ENCODE data around the gene PRKRA. TPM values are rescaled to one million over a fixed set of nuclear protein-coding genes. Genes with fewer than 3 reads are reported as not detected.

Gene PRKRA
- total and polyA plus RNA-seq, 4 donors: 8.3 to 28.1 (median 13.4) TPM

DNA sequence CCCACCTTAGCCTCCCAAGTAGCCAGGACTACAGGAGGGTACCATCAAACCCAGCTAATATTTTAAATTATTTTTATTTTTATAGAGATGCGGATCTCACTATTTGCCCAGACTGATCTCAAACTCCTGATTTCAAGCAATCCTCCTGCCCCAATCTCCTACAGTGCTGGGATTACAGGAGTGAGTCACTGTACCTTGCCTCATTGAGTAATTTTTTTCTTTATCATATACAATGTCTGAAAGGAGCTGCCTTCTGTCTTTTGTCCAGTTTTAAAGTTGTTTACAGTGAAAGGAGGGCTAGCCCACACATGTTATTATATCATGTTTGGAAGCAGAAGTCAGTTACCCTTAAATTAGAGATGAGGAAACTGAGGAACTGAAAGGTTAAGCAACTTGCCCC, 32.5 kb downstream of the PRKRA start (continued):
- TF ChIP-seq, protein P1, sequence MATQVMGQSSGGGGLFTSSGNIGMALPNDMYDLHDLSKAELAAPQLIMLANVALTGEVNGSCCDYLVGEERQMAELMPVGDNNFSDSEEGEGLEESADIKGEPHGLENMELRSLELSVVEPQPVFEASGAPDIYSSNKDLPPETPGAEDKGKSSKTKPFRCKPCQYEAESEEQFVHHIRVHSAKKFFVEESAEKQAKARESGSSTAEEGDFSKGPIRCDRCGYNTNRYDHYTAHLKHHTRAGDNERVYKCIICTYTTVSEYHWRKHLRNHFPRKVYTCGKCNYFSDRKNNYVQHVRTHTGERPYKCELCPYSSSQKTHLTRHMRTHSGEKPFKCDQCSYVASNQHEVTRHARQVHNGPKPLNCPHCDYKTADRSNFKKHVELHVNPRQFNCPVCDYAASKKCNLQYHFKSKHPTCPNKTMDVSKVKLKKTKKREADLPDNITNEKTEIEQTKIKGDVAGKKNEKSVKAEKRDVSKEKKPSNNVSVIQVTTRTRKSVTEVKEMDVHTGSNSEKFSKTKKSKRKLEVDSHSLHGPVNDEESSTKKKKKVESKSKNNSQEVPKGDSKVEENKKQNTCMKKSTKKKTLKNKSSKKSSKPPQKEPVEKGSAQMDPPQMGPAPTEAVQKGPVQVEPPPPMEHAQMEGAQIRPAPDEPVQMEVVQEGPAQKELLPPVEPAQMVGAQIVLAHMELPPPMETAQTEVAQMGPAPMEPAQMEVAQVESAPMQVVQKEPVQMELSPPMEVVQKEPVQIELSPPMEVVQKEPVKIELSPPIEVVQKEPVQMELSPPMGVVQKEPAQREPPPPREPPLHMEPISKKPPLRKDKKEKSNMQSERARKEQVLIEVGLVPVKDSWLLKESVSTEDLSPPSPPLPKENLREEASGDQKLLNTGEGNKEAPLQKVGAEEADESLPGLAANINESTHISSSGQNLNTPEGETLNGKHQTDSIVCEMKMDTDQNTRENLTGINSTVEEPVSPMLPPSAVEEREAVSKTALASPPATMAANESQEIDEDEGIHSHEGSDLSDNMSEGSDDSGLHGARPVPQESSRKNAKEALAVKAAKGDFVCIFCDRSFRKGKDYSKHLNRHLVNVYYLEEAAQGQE (IDR thresholded peaks at IDR 0.05): no peak
- TF ChIP-seq, protein P2, sequence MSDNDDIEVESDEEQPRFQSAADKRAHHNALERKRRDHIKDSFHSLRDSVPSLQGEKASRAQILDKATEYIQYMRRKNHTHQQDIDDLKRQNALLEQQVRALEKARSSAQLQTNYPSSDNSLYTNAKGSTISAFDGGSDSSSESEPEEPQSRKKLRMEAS (IDR thresholded peaks at IDR 0.05): no peak
- TF ChIP-seq NR2F2 (IDR thresholded peaks at IDR 0.05): no peak

DNA sequence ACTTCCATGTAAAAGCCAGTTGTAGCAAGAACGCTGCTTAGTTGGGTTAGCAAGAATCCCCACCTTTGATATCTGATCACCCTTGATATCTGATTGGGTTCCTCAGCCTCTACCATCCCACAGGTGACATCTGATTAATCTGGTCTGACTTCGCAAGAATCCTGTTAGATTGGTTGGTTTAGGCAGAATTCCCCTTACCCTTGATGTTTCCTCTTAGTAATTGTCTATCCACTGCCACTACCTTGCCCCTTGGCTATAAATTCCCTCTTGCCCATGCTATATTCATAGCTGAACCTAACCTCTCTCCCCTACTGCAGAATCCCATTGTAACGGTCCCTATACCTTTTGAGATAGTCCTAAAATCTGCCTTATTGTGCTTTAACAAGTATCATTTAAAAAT, 33.1 kb downstream of the PRKRA start:
- Histone ChIP-seq H3K27me3 (ENCODE audit: control insufficient read depth in 4 of 4, insufficient read depth in 4 of 4, low read length in 3 of 4) (no peaks in the 10 kb centered on the region), H3K9me3 (ENCODE audit: control insufficient read depth in 4 of 4, low read length in 3 of 4) (no peaks in the 10 kb centered on the region), H3K9ac (ENCODE audit: low read depth in 1 of 2, low read length in 2 of 2) (no peak overlapping the region), H3K36me3 (ENCODE audit: control insufficient read depth in 4 of 4, insufficient read depth in 3 of 4, low read depth in 1 of 4, low read length in 3 of 4) (no peaks in the 10 kb centered on the region), H3K27ac (ENCODE audit: low read depth in 1 of 2, low read length in 2 of 2) (no peak overlapping the region), H3K4me1 (ENCODE audit: control insufficient read depth in 4 of 4, insufficient read depth in 4 of 4, low read length in 3 of 4) (peaks cover 0 to 16% (median 9%) of the 10 kb centered on the region in 4 donors), H3K4me3 (ENCODE audit: low read depth in 1 of 3, low read length in 3 of 3) (no peak overlapping the region)
- TF ChIP-seq RAD21 (IDR thresholded peaks at IDR 0.05): no peak
- TF ChIP-seq, protein P1 (IDR thresholded peaks at IDR 0.05): no peak
- TF ChIP-seq NR2F2 (IDR thresholded peaks at IDR 0.05): no peak
- TF ChIP-seq FOXA1 (IDR thresholded peaks at IDR 0.05): no peak
- no peak for TF ChIP-seq GABPA (IDR thresholded peaks at IDR 0.05 in 1 of 2, conservative IDR thresholded peaks at IDR 0.05 in 1 of 2)
- WGBS: 94% methylated on average over 3 of the region's 3 CpGs
- DNase-seq (ENCODE audit: low spot score): no peak

DNA sequence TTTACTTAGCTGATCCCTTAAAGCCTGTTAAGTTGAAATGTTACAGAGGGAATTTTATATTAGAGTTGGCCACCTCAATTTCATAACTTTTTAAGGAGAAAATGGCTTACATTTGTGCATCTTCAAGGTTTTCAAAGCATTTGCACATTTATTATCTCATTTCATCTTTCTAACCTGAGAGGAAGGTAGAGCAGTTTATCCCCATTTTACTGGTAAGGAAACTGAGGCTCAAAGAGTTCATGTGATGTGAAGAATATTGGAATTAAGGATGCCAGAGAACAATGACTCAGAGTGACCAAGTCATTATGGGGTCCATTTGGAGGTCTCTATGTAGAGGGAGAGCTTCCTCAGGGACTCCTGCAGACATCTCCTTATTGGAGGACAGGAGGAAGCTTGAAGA, 35.0 kb downstream of the PRKRA start:
- no peak overlapping the region for H3K4me3 ChIP-seq (ENCODE audit: low read depth in 1 of 3, low read length in 3 of 3)
- no peak overlapping the region for H3K27ac ChIP-seq (ENCODE audit: low read depth in 1 of 2, low read length in 2 of 2)
- H3K9me3 ChIP-seq (ENCODE audit: control insufficient read depth in 4 of 4, low read length in 3 of 4): no peaks in the 10 kb centered on the region
- H3K27me3 ChIP-seq (ENCODE audit: control insufficient read depth in 4 of 4, insufficient read depth in 4 of 4, low read length in 3 of 4): no peaks in the 10 kb centered on the region
- TF ChIP-seq TAF1 (conservative IDR thresholded peaks at IDR 0.05) (no peak), JUND (IDR thresholded peaks at IDR 0.05) (no peak), FOXA2 (IDR thresholded peaks at IDR 0.05) (no peak), RAD21 (IDR thresholded peaks at IDR 0.05) (no peak), NR2F2 (IDR thresholded peaks at IDR 0.05) (no peak), HNF4A (conservative IDR thresholded peaks at IDR 0.05) (no peak)
- TF ChIP-seq, protein P3, sequence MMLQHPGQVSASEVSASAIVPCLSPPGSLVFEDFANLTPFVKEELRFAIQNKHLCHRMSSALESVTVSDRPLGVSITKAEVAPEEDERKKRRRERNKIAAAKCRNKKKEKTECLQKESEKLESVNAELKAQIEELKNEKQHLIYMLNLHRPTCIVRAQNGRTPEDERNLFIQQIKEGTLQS (IDR thresholded peaks at IDR 0.05): no peak
- TF ChIP-seq, protein P4, sequence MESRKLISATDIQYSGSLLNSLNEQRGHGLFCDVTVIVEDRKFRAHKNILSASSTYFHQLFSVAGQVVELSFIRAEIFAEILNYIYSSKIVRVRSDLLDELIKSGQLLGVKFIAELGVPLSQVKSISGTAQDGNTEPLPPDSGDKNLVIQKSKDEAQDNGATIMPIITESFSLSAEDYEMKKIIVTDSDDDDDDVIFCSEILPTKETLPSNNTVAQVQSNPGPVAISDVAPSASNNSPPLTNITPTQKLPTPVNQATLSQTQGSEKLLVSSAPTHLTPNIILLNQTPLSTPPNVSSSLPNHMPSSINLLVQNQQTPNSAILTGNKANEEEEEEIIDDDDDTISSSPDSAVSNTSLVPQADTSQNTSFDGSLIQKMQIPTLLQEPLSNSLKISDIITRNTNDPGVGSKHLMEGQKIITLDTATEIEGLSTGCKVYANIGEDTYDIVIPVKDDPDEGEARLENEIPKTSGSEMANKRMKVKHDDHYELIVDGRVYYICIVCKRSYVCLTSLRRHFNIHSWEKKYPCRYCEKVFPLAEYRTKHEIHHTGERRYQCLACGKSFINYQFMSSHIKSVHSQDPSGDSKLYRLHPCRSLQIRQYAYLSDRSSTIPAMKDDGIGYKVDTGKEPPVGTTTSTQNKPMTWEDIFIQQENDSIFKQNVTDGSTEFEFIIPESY (IDR thresholded peaks at IDR 0.05): no peak
- TF ChIP-seq, protein P1 (IDR thresholded peaks at IDR 0.05): no peak
- TF ChIP-seq, protein P5, sequence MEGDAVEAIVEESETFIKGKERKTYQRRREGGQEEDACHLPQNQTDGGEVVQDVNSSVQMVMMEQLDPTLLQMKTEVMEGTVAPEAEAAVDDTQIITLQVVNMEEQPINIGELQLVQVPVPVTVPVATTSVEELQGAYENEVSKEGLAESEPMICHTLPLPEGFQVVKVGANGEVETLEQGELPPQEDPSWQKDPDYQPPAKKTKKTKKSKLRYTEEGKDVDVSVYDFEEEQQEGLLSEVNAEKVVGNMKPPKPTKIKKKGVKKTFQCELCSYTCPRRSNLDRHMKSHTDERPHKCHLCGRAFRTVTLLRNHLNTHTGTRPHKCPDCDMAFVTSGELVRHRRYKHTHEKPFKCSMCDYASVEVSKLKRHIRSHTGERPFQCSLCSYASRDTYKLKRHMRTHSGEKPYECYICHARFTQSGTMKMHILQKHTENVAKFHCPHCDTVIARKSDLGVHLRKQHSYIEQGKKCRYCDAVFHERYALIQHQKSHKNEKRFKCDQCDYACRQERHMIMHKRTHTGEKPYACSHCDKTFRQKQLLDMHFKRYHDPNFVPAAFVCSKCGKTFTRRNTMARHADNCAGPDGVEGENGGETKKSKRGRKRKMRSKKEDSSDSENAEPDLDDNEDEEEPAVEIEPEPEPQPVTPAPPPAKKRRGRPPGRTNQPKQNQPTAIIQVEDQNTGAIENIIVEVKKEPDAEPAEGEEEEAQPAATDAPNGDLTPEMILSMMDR (IDR thresholded peaks at IDR 0.05; ENCODE audit: low read depth, low read length, missing input control): no peak
- H3K4me1 ChIP-seq (ENCODE audit: control insufficient read depth in 4 of 4, insufficient read depth in 4 of 4, low read length in 3 of 4): peaks cover 0 to 16% (median 9%) of the 10 kb centered on the region in 4 donors
- no peak overlapping the region for H3K9ac ChIP-seq (ENCODE audit: low read depth in 1 of 2, low read length in 2 of 2)
- no peaks in the 10 kb centered on the region for H3K36me3 ChIP-seq (ENCODE audit: control insufficient read depth in 4 of 4, insufficient read depth in 3 of 4, low read depth in 1 of 4, low read length in 3 of 4)
- DNase-seq (ENCODE audit: low spot score): no peak
